ENCODE results near the gene DNAJB8.

Gene DNAJB8

DNA sequence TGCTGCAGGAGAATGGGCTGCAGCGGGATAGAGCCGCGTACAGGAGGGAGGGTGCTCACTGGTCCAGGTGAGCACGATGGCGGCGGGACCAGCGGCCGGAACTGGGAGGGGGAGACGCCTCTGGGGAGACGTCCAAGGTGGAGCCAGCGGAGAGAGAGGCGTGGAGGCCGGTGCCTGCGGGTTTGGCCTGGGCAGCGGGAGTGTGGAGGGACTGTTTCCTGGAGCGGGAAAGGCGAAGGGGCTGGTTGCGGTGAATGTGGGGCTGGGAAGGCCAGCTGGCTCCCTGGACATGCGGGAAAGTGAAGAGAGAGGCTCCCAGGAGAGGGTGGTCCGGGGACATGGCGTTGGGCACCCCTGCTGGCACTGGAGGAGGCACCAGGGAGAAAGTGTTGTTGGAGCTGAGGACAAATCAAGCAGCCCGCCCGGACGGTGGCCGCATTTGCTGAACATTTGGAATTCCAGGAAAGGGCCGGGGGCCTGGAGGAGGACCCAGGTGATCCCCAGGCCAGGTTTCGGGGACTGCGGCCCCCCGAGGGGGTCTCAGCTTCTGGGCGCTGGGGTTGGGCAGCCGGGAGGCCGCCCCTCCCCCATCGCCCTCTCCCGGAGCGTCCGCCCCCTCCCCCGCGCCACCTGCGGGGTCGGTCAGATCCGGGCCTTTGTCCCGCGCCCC is 34.3 kb downstream of the DNAJB8 start:
- Mint-ChIP-seq H3K4me1 (ENCODE audit: low read depth) (no peaks in the 10 kb centered on the region), H3K27me3 (ENCODE audit: low read depth) (peaks cover 53% of the 10 kb centered on the region), H3K4me3 (no peak overlapping the region), H3K27ac (no peak overlapping the region), H3K36me3 (ENCODE audit: low read depth) (no peaks in the 10 kb centered on the region), H3K9me3 (no peaks in the 10 kb centered on the region)
- no peak for DNase-seq (ENCODE audit: low spot score)

DNA sequence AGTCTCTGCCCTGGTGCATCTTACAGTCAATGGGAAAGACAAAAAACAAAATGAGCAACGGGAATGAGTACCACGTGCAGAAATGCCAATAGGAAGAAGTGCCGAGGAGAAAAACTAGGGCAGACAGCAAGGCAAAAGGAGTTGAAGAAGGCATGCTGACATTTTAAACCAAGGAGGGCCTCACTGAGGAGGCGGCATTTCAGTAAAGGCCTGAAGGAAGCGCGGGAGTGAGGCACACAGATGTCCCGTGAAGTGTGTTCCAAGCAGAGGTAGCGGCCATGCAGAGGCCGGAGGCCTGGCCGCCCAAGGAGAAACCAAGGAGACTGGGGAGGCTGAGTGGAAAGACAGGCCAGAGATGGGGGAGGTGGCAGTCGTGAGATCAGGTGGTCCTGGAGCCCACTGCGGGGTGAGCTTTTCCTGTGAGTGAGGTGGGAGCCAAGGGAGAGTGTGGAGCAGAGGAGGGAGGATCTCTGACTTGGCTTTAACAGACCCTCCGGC is 34.8 kb downstream of the DNAJB8 start:
- no peak overlapping the region for H3K27ac Mint-ChIP-seq
- H3K4me3 Mint-ChIP-seq: no peak overlapping the region
- no peaks in the 10 kb centered on the region for H3K36me3 Mint-ChIP-seq (ENCODE audit: low read depth)
- H3K27me3 Mint-ChIP-seq (ENCODE audit: low read depth): peaks cover 51% of the 10 kb centered on the region
- no peaks in the 10 kb centered on the region for H3K9me3 Mint-ChIP-seq
- H3K4me1 Mint-ChIP-seq (ENCODE audit: low read depth): no peaks in the 10 kb centered on the region
- DNase-seq (ENCODE audit: low spot score): no peak

DNA sequence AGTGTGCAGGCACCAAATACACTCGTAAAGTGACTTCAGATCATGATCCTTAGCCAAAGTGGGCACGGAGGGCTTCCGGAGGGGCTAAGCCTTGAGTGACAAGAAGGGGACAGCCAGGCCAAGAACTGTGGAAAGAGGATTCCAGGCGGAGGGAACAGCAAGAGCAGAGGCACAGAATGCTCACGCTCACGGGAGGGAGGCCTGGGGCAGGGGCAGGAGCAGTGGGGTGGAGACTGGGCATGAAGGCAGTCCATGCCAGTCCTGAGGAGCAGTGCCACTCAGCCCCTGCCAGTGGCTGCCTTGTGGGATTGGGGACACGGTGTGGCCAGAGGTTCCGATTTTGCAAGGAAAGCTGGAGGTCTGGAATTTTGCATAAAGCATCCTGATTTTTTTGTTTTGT is 36.0 kb downstream of the DNAJB8 start:
- no peaks in the 10 kb centered on the region for H3K9me3 Mint-ChIP-seq
- no peak overlapping the region for H3K27ac Mint-ChIP-seq
- peaks cover 42% of the 10 kb centered on the region for H3K27me3 Mint-ChIP-seq (ENCODE audit: low read depth)
- DNase-seq (ENCODE audit: low spot score): no peak
- no peaks in the 10 kb centered on the region for H3K4me1 Mint-ChIP-seq (ENCODE audit: low read depth)
- no peak overlapping the region for H3K4me3 Mint-ChIP-seq
- no peaks in the 10 kb centered on the region for H3K36me3 Mint-ChIP-seq (ENCODE audit: low read depth)

DNA sequence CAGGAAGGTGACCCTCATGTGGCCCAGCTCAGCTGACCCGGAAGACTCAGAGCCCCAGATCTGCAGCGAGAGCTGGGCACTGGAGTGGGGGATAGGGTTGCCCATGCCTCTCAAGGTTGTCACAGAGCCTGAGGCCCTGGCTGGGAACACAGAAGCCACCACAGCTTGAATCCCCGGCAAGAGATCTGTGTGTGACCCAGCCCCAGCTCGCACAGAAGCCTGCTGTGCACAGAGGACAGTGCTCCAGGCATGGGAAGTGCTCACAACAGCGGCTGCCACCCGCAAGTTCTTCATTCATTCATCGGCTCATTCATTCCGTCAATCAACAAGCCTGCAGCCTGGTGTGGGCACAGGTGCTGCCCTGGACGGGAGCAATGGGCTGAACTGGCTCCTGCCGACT is 36.4 kb downstream of the DNAJB8 start:
- Mint-ChIP-seq H3K36me3 (ENCODE audit: low read depth) (no peaks in the 10 kb centered on the region), H3K27ac (no peak overlapping the region), H3K4me3 (no peak overlapping the region), H3K27me3 (ENCODE audit: low read depth) (peaks cover 40% of the 10 kb centered on the region), H3K9me3 (no peaks in the 10 kb centered on the region), H3K4me1 (ENCODE audit: low read depth) (no peaks in the 10 kb centered on the region)
- DNase-seq (ENCODE audit: low spot score): no peak

DNA sequence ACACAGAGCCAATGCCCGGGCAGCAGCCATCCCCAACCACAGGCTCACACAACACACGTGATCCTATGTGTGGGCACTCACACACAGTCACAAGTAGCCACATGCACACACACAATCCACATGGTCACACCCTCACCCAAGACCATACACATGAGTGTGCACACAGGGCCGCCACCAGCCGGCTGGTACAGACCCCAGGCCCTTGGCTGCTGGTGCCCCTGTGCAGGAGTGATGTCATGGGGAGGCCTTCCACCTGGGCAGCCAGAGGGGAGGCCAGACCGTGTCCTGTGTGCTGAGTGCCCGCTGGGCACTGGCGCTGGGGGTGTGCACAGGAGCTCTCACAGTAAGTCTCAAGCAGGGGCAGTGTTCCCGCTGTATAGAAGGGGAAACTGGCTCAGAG is 36.9 kb downstream of the DNAJB8 start:
- Mint-ChIP-seq H3K4me1 (ENCODE audit: low read depth) (no peaks in the 10 kb centered on the region), H3K27ac (no peak overlapping the region), H3K9me3 (no peaks in the 10 kb centered on the region), H3K36me3 (ENCODE audit: low read depth) (no peaks in the 10 kb centered on the region), H3K27me3 (ENCODE audit: low read depth) (peaks cover 40% of the 10 kb centered on the region), H3K4me3 (no peak overlapping the region)
- no peak for DNase-seq (ENCODE audit: low spot score)

DNA sequence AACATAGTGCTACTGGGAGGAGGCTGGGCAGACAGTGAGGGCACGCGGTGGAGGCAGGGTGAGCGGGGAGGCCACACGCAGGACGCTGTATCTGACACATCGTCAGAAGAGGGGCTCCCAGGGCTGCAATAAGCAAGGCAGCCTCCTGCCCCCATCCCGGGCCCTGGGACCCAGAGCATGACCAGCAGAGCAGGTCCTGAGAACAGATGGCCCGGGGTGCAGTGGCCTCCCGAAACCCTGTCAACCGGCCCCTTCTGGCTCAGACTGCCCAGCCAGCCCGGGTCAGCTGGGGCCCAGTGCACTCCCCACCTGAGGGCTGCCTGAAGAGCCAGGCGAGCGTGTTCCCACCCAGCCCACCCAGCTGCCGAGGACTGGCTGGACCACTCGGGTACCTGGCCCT is 37.4 kb downstream of the DNAJB8 start:
- Mint-ChIP-seq H3K4me1 (ENCODE audit: low read depth) (no peaks in the 10 kb centered on the region), H3K4me3 (no peak overlapping the region), H3K36me3 (ENCODE audit: low read depth) (no peaks in the 10 kb centered on the region), H3K27me3 (ENCODE audit: low read depth) (peaks cover 40% of the 10 kb centered on the region), H3K9me3 (no peaks in the 10 kb centered on the region), H3K27ac (no peak overlapping the region)
- no peak for DNase-seq (ENCODE audit: low spot score)

DNA sequence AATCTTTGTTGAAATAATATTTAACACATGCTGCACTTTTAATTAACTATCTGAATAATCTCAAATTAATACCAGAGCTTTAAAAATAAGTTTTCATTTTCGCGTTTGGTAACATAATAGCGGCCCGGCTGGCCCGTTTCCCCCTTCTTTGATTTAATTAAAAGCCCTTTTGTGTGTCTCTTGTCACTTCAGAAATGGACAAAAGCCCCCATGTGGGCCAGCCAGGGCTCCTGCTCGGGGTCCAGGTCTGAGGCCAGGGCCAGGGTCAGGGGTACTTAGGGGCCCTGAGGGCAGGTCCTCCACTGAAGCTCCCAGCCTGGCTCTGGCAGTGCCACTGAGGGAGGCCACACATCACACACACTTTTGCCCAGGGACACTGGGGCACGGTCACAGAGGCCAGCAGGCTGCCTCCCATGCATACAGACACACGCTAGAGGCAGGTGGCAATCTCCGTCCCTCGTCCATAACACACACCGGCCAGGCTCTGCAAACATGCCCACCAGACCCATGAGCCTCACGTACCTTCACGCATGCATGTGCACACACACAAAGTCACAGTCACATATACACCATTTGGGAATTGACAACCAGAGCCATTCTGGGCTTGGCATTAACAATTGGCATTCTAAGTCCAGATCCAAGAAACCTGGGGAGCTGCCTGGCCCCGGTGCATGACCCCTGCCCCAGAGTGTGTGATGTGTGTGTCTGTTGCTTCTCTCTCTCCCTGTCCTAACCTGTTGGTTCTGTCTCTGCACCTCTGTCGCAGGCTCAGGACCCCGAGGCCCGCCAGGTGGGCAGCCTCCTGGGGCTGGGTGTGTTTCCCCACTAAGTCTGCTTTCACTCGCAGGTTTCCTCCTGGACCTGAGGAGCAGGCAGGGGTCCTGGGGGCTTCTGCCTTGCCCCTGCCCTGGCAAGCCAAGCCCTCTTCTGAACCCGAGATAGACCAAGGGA is 38.5 kb downstream of the DNAJB8 start:
- H3K9me3 Mint-ChIP-seq: no peaks in the 10 kb centered on the region
- H3K36me3 Mint-ChIP-seq (ENCODE audit: low read depth): no peaks in the 10 kb centered on the region
- no peak overlapping the region for H3K4me3 Mint-ChIP-seq
- DNase-seq (ENCODE audit: low spot score): no peak
- no peaks in the 10 kb centered on the region for H3K4me1 Mint-ChIP-seq (ENCODE audit: low read depth)
- H3K27ac Mint-ChIP-seq: no peak overlapping the region
- peaks cover 31% of the 10 kb centered on the region for H3K27me3 Mint-ChIP-seq (ENCODE audit: low read depth)

DNA sequence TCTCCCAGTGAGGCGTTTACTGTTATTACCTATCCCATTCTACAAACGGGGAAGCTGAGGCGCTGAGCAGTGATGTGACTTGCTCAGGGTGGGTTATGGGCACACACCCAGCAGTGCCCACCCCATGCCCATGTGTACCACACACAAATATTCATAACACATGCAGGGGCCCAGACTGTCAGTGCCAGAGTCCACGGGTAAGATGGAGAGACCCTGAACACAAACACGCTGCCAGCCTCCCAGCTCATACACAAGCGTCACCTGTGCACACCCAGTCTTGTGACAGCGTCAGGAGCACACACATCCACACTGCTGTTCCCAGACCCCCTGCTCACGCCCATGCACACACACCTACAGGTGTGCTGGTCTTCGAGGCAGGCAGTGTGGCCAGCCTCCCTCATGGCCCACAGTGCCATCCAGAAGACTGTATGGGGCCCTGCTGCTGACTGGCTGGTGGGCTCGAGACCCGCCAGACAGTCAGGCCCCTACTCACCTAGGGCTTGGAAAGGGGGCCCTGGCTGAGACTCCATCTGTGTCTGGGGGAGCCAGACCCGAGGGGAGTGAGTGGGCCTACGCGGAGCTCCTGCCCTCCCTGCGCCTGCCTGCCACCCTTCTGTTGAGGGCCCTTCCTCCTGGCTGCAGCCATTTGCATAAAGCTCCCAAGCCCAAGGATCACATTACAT is 39.4 kb downstream of the DNAJB8 start:
- H3K27ac Mint-ChIP-seq: no peak overlapping the region
- no peak overlapping the region for H3K4me3 Mint-ChIP-seq
- DNase-seq (ENCODE audit: low spot score): no peak
- H3K36me3 Mint-ChIP-seq (ENCODE audit: low read depth): no peaks in the 10 kb centered on the region
- no peaks in the 10 kb centered on the region for H3K4me1 Mint-ChIP-seq (ENCODE audit: low read depth)
- H3K27me3 Mint-ChIP-seq (ENCODE audit: low read depth): peaks cover 28% of the 10 kb centered on the region
- H3K9me3 Mint-ChIP-seq: no peaks in the 10 kb centered on the region

DNA sequence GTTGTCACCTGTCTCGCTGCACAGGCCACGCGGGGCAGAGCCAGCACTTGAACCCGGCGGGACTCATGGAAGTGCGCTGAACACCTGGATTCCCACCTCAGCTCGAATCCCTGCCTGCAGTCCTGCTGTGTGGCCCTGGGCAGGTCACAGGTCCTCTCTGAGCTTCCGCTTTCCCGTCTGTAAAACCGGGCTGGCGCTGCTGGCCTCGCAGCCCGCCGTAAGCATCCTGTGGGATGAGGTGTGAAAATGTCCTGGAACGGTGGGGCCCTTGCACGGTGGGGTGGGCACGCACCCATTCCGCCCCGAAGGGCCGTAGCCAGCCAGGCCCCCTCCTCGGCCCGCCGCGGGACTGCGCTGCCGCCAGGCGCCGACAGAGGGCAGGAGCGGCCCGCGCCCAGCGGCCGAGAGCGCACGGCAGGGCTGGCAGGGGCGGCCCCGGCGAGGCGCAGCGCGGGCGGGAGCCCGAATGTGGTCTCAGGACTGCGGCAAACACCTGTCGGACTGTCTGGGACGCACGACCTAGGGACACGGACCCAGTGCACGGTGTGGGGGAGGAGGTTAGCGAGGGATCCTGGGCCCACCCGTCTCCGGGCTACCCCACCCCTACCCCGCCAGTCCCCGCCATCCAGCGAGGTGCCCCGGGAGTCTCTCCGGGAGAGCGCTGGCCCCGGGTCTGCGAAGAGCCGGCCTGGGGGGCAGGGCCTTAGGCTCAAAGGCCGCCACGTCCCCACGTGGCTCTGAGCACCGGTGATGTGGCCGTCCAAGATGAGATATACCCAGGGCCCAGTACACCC is 40.4 kb downstream of the DNAJB8 start:
- H3K4me3 Mint-ChIP-seq: no peak overlapping the region
- no peaks in the 10 kb centered on the region for H3K36me3 Mint-ChIP-seq (ENCODE audit: low read depth)
- no peaks in the 10 kb centered on the region for H3K9me3 Mint-ChIP-seq
- peaks cover 18% of the 10 kb centered on the region for H3K27me3 Mint-ChIP-seq (ENCODE audit: low read depth)
- H3K4me1 Mint-ChIP-seq (ENCODE audit: low read depth): no peaks in the 10 kb centered on the region
- peak; percentile 58 for DNase-seq (ENCODE audit: low spot score)
- no peak overlapping the region for H3K27ac Mint-ChIP-seq

DNA sequence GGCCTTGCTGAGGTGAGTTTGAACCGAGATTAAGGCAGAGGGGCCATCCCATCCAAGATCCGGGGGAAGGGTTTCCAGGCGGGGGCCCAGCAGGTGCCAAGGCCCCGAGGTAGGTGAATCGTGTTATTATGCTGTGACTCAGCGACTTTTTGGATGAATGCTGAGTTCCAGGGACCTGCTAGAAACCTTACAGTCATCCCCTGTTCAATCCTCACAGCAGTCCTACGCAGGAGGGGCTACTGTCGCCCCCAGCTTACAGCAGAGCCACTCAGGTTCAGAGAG is 40.9 kb downstream of the DNAJB8 start:
- no peak overlapping the region for H3K27ac Mint-ChIP-seq
- H3K36me3 Mint-ChIP-seq (ENCODE audit: low read depth): no peaks in the 10 kb centered on the region
- DNase-seq (ENCODE audit: low spot score): no peak
- no peaks in the 10 kb centered on the region for H3K9me3 Mint-ChIP-seq
- no peaks in the 10 kb centered on the region for H3K4me1 Mint-ChIP-seq (ENCODE audit: low read depth)
- peaks cover 13% of the 10 kb centered on the region for H3K27me3 Mint-ChIP-seq (ENCODE audit: low read depth)
- H3K4me3 Mint-ChIP-seq: no peak overlapping the region

DNA sequence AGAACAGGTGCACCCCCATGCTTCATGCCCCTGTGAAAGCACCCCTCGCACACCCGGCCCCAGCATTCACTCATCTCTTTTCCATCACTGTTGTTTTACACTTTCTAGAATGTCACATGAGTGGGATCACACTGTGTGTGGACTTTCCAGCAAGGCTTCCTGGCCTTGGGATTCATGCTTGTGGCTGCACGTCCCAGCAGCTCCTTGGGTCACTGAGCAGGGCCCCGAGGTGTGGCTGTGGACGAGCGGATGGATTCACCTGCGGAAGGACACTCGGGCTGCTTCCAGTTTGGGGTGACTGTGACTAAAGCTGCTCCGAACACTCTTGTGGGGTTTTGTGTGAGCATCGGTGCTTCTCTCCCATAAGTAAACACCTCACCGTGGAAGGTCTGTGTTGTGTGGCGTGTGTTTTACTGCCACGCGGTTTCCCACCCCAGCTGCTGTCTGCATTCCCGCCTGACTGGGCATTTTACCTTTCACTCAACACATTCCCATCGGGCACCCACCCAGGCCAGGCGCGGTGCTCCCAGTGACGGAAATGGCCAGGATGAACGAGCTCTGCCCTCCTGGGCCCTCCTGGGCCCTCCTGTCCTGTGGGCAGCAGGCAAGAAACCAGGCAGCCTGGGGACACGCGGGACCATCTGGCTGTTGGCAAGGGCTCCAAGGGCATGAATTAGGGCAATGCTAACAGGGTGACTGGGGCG is 41.4 kb downstream of the DNAJB8 start:
- Mint-ChIP-seq H3K4me1 (ENCODE audit: low read depth) (no peaks in the 10 kb centered on the region), H3K4me3 (no peak overlapping the region), H3K36me3 (ENCODE audit: low read depth) (no peaks in the 10 kb centered on the region)

DNA sequence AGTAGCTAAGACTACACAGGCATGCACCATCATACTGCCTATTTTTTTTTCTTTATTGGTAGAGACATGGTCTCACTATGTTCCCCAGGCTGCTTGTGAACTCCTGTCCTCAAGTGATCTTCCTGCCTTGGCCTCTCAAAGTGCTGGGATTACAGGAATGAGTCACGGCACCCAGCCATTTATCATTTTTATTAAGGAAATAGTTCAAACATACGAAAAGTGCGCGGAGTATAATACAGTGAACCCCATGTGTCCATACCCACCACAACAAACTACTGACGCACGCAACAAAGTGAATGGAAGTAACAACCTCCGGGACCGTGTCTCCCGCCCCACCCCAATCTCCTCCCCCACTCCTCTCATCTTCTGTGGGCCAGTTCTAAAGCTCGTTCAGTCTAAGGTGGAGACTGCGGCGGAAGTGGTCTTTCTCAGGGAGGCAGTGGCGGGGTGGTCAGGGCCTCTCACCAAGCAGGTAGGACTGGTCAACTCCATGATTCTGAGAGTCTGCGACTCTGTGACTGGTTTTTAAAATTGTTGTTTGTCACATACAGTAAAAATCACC is 42.1 kb downstream of the DNAJB8 start:
- H3K27ac Mint-ChIP-seq: no peak overlapping the region

More for the DNA sequence above, 41.4 kb downstream of the DNAJB8 start:
- peaks cover 8% of the 10 kb centered on the region for H3K27me3 Mint-ChIP-seq (ENCODE audit: low read depth)
- H3K27ac Mint-ChIP-seq: no peak overlapping the region
- no peaks in the 10 kb centered on the region for H3K9me3 Mint-ChIP-seq
- DNase-seq (ENCODE audit: low spot score): no peak

More for the DNA sequence above, 42.1 kb downstream of the DNAJB8 start:
- no peak for DNase-seq (ENCODE audit: low spot score)
- no peaks in the 10 kb centered on the region for H3K9me3 Mint-ChIP-seq
- no peak overlapping the region for H3K4me3 Mint-ChIP-seq
- H3K4me1 Mint-ChIP-seq (ENCODE audit: low read depth): no peaks in the 10 kb centered on the region
- H3K36me3 Mint-ChIP-seq (ENCODE audit: low read depth): no peaks in the 10 kb centered on the region
- peaks cover 4% of the 10 kb centered on the region for H3K27me3 Mint-ChIP-seq (ENCODE audit: low read depth)

All from T-helper 2 cell treated with Interferon-gamma antibody and Interleukin-4, amounts not matched to agents 5 μg/mL and 100 μg/mL, for 36 hours (primary cell).